ENCODE measurements around the gene EGR4. TPM values are rescaled to one million over a fixed set of nuclear protein-coding genes. Genes with fewer than 3 reads are reported as not detected.

EGR4 gene
- total RNA-seq, result not detected in 2 replicates

GRCh38 chr2:73293534-73294171 is at the start of gene EGR4:
Gene EGR4, minus strand, starts transcription at chr2:73293548. Its CDS starts 231 bp downstream, at chr2:73293317.

GRCh38 chr2:73284296-73285158 is 8.8 kb downstream of the EGR4 start, which contains the start of gene FBXO41:
Gene FBXO41, minus strand, starts transcription at chr2:73284478. Its CDS starts 14,848 bp downstream, at chr2:73269630.

Other genes starting within 250 kb of the EGR4 start
- gene SFXN5, start 221.8 kb downstream of the EGR4 start, total RNA-seq, result 2.8 and 5.3 TPM in 2 replicates
- gene RAB11FIP5, start 180.6 kb downstream of the EGR4 start, total RNA-seq, result 32.2 and 33.0 TPM in 2 replicates
- gene NOTO, start 91.0 kb downstream of the EGR4 start, total RNA-seq, result not detected in 2 replicates
- 10.0 and 17.4 TPM in 2 replicates for gene SMYD5, start 79.3 kb downstream of the EGR4 start, total RNA-seq
- 11.2 and 68.3 TPM in 2 replicates for gene PRADC1, start 60.3 kb downstream of the EGR4 start, total RNA-seq
- 192 and 241 TPM in 2 replicates for gene CCT7, start 59.2 kb downstream of the EGR4 start, total RNA-seq
- gene FBXO41, start 9.1 kb downstream of the EGR4 start, total RNA-seq, result 2.5 and 3.6 TPM in 2 replicates
- gene ALMS1, start 92.3 kb upstream of the EGR4 start, total RNA-seq, result 5.5 and 8.6 TPM in 2 replicates